Tibial artery (tissue), 4 donors: ENCODE data around the gene PIP5K1C.

ENCODE experiments used
- DNase-seq, 2 donors: peaks; one replicate each; pipeline ENCODE4 v3.0.0-alpha.2; 2019
- H3K27ac ChIP-seq, 2 donors: fragments of 200-600 bp; sonication (generic) in 1 of 2; 1 replicate in 1 of 2; 2 replicates in 1 of 2; pipeline ENCODE4 v1.5.1; 2018 to 2019; ENCODE audit warnings: mild to moderate bottlenecking in 1 of 2
- H3K27me3 ChIP-seq, 2 donors: fragments of 200-600 bp; sonication (generic) in 1 of 2; one replicate each; pipeline versions ENCODE4 v1.5.1 to v1.6.0; 2016 to 2019
- H3K36me3 ChIP-seq, 3 donors: fragments of 200-600 bp; sonication (generic) in 2 of 3; one replicate each; pipeline ENCODE4 v1.5.1; 2016 to 2019; ENCODE audit warnings: mild to moderate bottlenecking in 2 of 3
- H3K4me1 ChIP-seq, 4 donors: fragments of 200-600 bp; sonication (generic) in 2 of 4; 1 replicate in 3 of 4; 2 replicates in 1 of 4; pipeline ENCODE4 v1.5.1; 2016 to 2019
- H3K4me3 ChIP-seq, 2 donors: fragments of 200-600 bp; sonication (generic) in 1 of 2; 1 replicate in 1 of 2; 2 replicates in 1 of 2; pipeline ENCODE4 v1.5.1; 2018 to 2019; ENCODE audit warnings: mild to moderate bottlenecking in 2 of 2
- H3K9me3 ChIP-seq, 3 donors: fragments of 200-600 bp; sonication (generic) in 1 of 3; one replicate each; pipeline ENCODE4 v1.5.1; 2016 to 2019
- CTCF ChIP-seq, 2 experiments: fragments of 200-600 bp in 1 of 2; fragments of 450-650 bp in 1 of 2; IDR thresholded peaks; one replicate each; pipeline ENCODE4 v1.5.1; 2017 to 2019; ENCODE audit warnings: antibody characterized with exemption in 2 of 2, mild to moderate bottlenecking in 1 of 2, moderate library complexity in 1 of 2
- intact Hi-C: fragments of 100-400 bp; cut with DNase I; formaldehyde crosslinking; loops from one replicate; pipeline ENCODE4 v1.15.0; 2023; ENCODE audit warnings: low total_unique reads

PIP5K1C gene

GRCh38 chr19:3627351-3627723 is 72.9 kb downstream of the PIP5K1C start:
- no peak for DNase-seq
- intact Hi-C loops = no loop called here
- TF ChIP-seq CTCF (IDR thresholded peaks at IDR 0.05) = no peak
- H3K36me3 ChIP-seq = peaks cover 14 to 40% (median 33%) of the 10 kb centered on the region in 3 donors
- H3K27me3 ChIP-seq = no peaks in the 10 kb centered on the region
- H3K27ac ChIP-seq = peak overlapping the region; percentile 81 to 82
- H3K4me3 ChIP-seq = peak overlapping the region; percentile 72 to 76
- peaks cover 0 to 30% (median 25%) of the 10 kb centered on the region in 4 donors for H3K4me1 ChIP-seq
- no peaks in the 10 kb centered on the region for H3K9me3 ChIP-seq

- intact Hi-C loops = no loop called here
- Histone ChIP-seq H3K36me3 (peaks cover 13 to 40% (median 33%) of the 10 kb centered on the region in 3 donors), H3K4me1 (peaks cover 0 to 30% (median 25%) of the 10 kb centered on the region in 4 donors), H3K9me3 (no peaks in the 10 kb centered on the region), H3K27ac (peak within 1 kb of the TSS; percentile 81 to 82), H3K27me3 (no peaks in the 10 kb centered on the region), H3K4me3 (peak within 1 kb of the TSS; percentile 72 to 76)
- TF ChIP-seq CTCF (IDR thresholded peaks at IDR 0.05) = no peak
- peak; percentile 99 for DNase-seq
Observed at GRCh38 chr19:3626473-3627350, 73.6 kb downstream of the PIP5K1C start, which contains the start of gene CACTIN. Gene CACTIN (minus strand): TSS chr19:3626790. CDS start chr19:3626762, 28 bp downstream.

GRCh38 chr19:3625996-3626472 is 74.2 kb downstream of the PIP5K1C start:
- peaks cover 15 to 40% (median 33%) of the 10 kb centered on the region in 3 donors for H3K36me3 ChIP-seq
- peaks cover 0 to 30% (median 25%) of the 10 kb centered on the region in 4 donors for H3K4me1 ChIP-seq
- TF ChIP-seq CTCF (IDR thresholded peaks at IDR 0.05) = no peak
- peak overlapping the region; percentile 81 to 82 for H3K27ac ChIP-seq
- H3K27me3 ChIP-seq = no peaks in the 10 kb centered on the region
- H3K9me3 ChIP-seq = no peaks in the 10 kb centered on the region
- DNase-seq = no peak
- peak overlapping the region; percentile 72 to 76 for H3K4me3 ChIP-seq
- intact Hi-C loops = no loop called here

GRCh38 chr19:3623716-3624115 is 76.6 kb downstream of the PIP5K1C start:
- intact Hi-C loops = no loop called here
- Histone ChIP-seq H3K4me1 (peaks cover 0 to 33% (median 26%) of the 10 kb centered on the region in 4 donors), H3K4me3 (no peak overlapping the region), H3K9me3 (no peaks in the 10 kb centered on the region), H3K36me3 (peaks cover 15 to 53% (median 46%) of the 10 kb centered on the region in 3 donors), H3K27ac (no peak overlapping the region), H3K27me3 (no peaks in the 10 kb centered on the region)
- TF ChIP-seq CTCF (IDR thresholded peaks at IDR 0.05) = no peak
- no peak for DNase-seq

- no peak for TF ChIP-seq CTCF (IDR thresholded peaks at IDR 0.05)
- intact Hi-C loops = no loop called here
Observed at GRCh38 chr19:3622224-3622623, 78.0 kb downstream of the PIP5K1C start.

More at GRCh38 chr19:3622224-3622623, 78.0 kb downstream of the PIP5K1C start:
- peaks cover 15 to 62% (median 46%) of the 10 kb centered on the region in 3 donors for H3K36me3 ChIP-seq
- no peaks in the 10 kb centered on the region for H3K9me3 ChIP-seq
- no peak overlapping the region for H3K4me3 ChIP-seq
- no peaks in the 10 kb centered on the region for H3K27me3 ChIP-seq
- H3K4me1 ChIP-seq = peaks cover 0 to 35% (median 29%) of the 10 kb centered on the region in 4 donors
- no peak for DNase-seq
- no peak overlapping the region for H3K27ac ChIP-seq
